Heart left ventricle (tissue), 13 donors: ENCODE measurements around the gene KCNK18.

Source experiments
- POLR2A ChIP-seq, 2 donors: fragments of 450-650 bp; IDR thresholded peaks; one replicate each; pipeline ENCODE4 v1.6.1; 2017; ENCODE audit warnings: antibody characterized with exemption in 2 of 2, mild to moderate bottlenecking in 2 of 2, moderate library complexity in 2 of 2
- TF ChIP-seq, protein P1 (sequence below), 12 donors: fragments of 200-600 bp; sonication (generic) in 4 of 12; IDR thresholded peaks; one replicate each; pipeline versions ENCODE4 v1.5.0 to v1.8.0; 2018 to 2022; ENCODE audit warnings: antibody characterized with exemption in 12 of 12, mild to moderate bottlenecking in 5 of 12
- donor health status: ischemic (EF 13 %, LVEDD 7.1; RV severe dilation, severe dysfunction).
- donor health status: DM: no; HTN: yes; CAD: no.
- donor health status: DM: no; HTN: no; CAD: no.
- donor health status: ischemic (EF 25% LVEDD 6.9; RV normal size, moderate dysfunction).
- donor health status: ischemic (EF 25% LVEDD 5.7; RV mildly dilated, moderate dysfunction).
- donor health status: ischemic (EF 35%, LVEDD 5.7; RV mildly dilated, moderate dysfunction).
- donor health status: nonischemic (EF 11% LVEDD 7.7; RV severe dilation, severe dysfunction).
- donor health status: DM: yes; HTN: yes; CAD: no.
- donor health status: PGD.
- donor health status: ischemic (EF 29% LVEDD 5.4; RV normal size, mild dysfunction).
- donor health status: nonischemic (EF 23%, LVEDD 6.1; RV moderate dilation, normal function).

GRCh38 chr10:117222976-117223692 is 25.8 kb downstream of the KCNK18 start:
- no peak for TF ChIP-seq POLR2A (IDR thresholded peaks at IDR 0.05)
- TF ChIP-seq, protein P1, sequence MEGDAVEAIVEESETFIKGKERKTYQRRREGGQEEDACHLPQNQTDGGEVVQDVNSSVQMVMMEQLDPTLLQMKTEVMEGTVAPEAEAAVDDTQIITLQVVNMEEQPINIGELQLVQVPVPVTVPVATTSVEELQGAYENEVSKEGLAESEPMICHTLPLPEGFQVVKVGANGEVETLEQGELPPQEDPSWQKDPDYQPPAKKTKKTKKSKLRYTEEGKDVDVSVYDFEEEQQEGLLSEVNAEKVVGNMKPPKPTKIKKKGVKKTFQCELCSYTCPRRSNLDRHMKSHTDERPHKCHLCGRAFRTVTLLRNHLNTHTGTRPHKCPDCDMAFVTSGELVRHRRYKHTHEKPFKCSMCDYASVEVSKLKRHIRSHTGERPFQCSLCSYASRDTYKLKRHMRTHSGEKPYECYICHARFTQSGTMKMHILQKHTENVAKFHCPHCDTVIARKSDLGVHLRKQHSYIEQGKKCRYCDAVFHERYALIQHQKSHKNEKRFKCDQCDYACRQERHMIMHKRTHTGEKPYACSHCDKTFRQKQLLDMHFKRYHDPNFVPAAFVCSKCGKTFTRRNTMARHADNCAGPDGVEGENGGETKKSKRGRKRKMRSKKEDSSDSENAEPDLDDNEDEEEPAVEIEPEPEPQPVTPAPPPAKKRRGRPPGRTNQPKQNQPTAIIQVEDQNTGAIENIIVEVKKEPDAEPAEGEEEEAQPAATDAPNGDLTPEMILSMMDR (IDR thresholded peaks at IDR 0.05), result no peak
